ENCODE data around the gene TRPM7.
A peak's percentile ranks its signal among the peaks of the same experiment; 100 is the strongest.
"Not testable (repeated sequence)": the region's sequence is repeated elsewhere in the genome, so short reads cannot be mapped to it uniquely, and the experiment has no call there.

TRPM7 gene, protein sequence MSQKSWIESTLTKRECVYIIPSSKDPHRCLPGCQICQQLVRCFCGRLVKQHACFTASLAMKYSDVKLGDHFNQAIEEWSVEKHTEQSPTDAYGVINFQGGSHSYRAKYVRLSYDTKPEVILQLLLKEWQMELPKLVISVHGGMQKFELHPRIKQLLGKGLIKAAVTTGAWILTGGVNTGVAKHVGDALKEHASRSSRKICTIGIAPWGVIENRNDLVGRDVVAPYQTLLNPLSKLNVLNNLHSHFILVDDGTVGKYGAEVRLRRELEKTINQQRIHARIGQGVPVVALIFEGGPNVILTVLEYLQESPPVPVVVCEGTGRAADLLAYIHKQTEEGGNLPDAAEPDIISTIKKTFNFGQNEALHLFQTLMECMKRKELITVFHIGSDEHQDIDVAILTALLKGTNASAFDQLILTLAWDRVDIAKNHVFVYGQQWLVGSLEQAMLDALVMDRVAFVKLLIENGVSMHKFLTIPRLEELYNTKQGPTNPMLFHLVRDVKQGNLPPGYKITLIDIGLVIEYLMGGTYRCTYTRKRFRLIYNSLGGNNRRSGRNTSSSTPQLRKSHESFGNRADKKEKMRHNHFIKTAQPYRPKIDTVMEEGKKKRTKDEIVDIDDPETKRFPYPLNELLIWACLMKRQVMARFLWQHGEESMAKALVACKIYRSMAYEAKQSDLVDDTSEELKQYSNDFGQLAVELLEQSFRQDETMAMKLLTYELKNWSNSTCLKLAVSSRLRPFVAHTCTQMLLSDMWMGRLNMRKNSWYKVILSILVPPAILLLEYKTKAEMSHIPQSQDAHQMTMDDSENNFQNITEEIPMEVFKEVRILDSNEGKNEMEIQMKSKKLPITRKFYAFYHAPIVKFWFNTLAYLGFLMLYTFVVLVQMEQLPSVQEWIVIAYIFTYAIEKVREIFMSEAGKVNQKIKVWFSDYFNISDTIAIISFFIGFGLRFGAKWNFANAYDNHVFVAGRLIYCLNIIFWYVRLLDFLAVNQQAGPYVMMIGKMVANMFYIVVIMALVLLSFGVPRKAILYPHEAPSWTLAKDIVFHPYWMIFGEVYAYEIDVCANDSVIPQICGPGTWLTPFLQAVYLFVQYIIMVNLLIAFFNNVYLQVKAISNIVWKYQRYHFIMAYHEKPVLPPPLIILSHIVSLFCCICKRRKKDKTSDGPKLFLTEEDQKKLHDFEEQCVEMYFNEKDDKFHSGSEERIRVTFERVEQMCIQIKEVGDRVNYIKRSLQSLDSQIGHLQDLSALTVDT (N-terminal part only)

DNA sequence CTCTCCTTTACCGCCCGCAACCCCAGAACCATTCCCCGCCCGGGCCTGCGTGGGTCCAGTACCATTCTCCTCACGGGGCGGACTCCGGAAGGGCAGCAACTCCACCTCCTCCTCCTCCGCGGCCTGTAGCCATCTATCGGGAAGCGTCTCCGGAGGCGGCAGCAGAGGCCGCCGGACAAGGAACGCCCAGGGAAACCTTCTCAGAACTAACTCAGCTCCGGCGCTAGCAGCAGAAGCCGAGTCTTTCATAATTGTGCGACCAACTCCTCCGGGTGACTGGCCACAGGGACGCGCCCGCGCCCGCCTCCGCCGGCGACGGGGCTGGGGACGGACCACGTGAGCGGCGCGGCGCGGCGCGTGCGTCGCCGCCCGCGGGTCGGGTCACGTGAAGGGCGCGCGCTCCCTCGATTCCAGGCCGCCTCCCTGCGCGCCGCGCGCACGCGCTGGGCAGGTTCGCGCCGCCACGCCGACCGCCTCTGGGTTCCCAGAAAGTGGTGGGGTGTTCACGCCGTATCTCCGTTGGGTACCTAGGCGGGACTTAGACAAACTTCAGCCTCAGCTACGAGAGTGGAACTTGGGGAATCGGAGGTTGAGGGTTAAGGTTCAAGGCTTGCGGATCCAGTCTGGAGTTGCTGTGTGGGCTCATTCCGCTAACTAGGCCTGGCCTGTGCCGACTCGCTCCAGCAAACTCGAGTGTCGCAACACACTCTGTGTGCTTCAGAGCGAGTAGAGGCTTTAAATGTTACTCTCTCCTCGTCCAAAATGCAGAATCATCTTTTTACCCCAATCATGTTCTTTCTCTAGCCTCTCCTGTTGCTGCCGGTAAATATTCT is at the start of gene TRPM7:
TSS of gene TRPM7 (minus strand) at position 329 of the 833 bp plus-strand sequence. CDS start at position 65, 264 bp downstream.
- peak; percentile 88 for DNase-seq (ENCODE audit: low spot score)

DNA sequence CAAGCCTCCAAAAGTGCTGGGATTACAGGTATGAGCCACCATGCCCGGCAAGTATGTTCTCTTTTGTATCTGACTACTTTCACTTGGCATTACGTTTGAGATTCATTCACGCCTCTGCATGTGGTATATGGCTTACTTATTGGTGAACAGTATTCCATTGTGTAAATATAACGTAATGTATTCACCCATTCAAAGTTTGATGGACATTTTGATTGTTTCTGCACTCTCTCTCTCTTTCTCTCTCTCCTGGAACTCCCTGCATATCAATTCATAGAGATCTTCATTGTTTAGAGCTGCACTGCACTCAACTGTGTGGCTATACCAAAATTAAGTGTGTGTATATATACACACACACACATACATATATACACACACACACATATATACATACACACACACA is 48.6 kb upstream of the TRPM7 start:
- DNase-seq (ENCODE audit: low spot score): no peak

DNA sequence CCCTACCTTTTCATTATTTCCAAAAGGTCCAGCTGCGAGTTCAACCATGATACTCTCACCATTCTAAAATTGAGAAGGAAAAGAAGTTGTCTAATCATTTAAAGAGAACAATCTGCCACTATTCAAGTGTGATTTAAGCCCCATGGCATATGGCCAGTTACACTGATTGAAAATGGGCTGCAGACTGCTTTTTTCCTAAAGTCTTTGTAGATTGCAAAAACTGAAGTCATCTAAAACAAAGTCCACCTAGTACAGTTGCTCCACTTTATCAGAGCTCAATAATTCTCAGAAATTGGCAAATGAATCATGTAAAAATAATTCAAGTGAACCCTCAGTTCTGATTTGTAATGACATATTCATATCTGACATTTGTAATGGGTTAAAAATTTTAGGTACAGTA is 39.7 kb upstream of the TRPM7 start:
- DNase-seq (ENCODE audit: low spot score): no peak

DNA sequence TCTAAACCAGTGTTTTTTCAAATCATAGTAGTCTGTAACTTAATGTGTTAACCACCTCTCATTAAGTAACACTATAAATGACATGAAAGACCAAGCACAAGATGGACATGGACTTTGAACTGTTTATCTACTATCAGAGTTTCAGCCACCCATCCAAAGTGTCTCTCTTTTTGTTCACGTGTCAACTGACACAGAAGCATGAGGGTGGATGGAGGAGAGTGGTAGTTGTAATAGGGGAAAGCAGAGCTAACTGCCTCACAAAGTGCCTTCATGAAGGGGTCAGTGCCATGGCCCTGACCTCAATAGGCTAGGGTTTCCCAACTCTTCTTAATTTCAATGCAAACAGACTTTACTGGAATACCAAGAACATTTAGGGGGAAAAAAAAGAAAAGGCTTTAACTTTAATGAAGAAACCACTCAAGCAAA is 32.1 kb upstream of the TRPM7 start:
- DNase-seq (ENCODE audit: low spot score): peak; percentile 72

DNA sequence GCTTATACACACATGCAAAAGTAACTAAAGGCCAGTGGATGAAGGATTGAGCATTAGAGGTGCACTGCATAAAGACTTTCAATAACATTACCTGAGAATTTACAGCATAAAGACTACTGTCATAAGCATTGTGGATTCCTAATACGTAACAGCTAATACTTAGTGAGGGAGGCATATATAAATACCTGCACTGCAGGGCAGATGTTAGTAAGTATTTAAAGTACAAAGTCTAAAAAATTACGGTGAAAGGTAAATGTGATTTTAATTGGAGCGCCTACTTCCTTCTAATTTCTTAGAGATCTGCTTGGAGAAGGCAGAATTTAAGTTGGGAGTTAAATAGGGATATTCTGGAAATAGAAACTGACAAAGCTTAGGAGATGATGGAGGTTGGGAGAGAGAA is 25.4 kb upstream of the TRPM7 start:
- no peak for DNase-seq (ENCODE audit: low spot score)

DNA sequence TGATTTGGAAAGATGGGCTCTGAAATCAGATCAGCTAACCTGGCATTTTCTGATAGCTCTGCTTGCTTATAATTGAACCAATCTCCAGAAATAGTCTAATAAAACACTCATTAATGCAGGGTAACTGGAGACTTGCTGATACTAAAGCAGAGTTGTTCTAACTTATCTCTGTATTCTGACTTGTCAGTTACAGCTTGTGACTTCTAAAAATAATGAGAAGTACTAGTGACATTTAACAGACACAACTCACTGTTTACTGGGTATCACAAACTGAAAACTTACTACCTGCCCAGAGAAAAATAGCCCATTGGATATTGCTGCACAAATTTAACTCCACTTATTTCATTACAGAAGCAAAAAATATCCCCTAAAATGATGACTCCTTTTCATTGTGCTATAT is 24.0 kb upstream of the TRPM7 start:
- DNase-seq (ENCODE audit: low spot score): no peak

DNA sequence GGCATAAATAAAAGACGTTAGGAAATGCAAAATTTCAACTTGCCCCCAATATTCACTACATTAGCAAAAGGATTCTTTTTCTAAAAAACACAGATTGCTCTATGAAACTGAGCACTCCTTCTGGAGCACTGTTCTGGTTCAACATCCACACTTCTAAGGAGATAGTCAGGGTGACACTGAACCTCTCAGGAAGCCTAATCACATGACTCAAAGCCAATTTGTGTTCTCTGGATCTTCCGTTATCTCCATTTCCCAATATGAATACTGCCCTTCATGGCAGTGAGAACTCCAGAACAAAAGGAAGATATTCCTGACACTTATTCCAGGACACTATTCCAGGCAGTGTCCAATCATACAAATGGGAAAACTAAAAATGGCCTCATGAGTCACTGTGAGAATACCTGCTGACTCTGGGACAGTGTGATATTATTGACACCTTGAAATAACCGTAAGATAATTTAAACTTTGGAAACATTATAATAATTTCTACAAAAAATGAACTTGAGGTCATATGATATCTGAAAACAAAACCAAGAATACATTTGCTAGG is 21.4 kb upstream of the TRPM7 start:
- no peak for DNase-seq (ENCODE audit: low spot score)

DNA sequence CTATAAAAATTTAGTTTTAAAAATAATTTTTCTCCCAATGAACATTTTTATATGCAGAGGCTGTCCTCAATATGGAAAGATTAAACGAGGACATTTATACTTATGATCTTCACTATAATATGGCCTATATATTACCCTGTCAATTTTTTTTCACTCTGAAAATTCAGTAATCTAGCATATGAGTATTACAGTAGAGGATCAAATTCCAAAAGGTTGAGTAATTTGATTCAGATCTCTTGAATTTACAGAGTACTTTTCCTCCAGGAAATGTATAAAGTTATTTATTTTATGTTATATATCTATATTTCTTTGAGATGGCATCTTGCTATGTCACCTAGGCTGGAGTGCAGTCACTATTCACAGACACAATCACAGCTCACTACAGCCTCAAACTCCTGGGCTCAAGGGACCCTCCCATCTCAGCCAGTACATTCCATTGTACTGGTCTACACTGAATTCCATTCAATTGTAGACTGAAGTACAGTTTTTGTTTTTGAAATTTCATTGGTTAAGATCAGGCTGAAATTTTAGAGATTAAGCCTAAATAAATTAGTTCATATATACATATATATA is 16.3 kb upstream of the TRPM7 start:
- no peak for DNase-seq (ENCODE audit: low spot score)

DNA sequence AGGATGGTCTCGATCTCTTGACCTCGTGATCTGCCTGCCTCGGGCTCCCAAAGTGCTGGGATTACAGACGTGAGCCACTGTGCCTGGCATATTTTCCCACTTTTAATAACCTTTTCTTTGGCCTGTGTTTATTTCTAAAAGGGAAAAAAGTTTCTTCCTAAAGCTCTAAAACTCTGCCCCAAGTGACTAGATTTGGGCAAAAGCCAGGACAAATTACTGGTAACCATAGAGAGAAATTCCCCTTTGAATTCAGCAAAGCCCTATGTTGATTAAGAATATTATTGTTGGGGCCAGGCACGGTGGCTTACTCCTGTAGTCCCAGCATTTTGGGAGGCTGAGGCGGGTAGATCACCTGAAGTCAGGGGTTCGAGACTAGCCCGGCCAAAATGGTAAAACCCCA is 11.5 kb upstream of the TRPM7 start:
- DNase-seq (ENCODE audit: low spot score): no peak

DNA sequence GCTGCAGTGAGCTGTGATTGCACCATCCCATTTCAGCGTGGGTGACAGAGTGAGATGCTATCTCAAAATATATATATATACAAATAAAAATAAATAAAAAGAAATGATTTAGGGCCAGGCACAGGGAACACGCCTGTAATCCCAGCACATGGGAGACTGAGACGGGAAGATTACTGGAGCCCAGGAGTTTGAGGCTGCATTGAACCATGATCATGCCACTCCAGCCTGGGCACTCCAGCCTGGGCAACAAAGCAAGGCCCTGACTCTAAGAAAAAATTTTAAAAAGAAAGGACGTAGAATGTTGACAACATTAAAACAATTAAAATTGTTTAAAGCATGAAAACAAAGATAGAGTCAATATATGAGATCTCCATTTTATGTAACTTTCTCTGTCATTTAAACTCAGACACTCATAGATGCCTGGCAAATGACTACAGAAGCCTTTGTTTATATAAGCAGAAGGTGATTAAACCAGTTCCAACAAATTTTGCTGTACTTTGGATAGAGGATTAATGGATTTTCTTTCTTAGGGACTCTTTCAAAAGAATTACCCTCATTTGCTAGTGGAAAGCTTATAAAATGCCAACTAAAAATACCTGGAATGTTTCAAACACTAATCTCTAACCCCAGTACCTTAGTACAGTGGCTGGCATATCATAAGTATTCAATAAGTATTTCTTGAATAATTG is 10.7 kb upstream of the TRPM7 start:
- no peak for DNase-seq (ENCODE audit: low spot score)

DNA sequence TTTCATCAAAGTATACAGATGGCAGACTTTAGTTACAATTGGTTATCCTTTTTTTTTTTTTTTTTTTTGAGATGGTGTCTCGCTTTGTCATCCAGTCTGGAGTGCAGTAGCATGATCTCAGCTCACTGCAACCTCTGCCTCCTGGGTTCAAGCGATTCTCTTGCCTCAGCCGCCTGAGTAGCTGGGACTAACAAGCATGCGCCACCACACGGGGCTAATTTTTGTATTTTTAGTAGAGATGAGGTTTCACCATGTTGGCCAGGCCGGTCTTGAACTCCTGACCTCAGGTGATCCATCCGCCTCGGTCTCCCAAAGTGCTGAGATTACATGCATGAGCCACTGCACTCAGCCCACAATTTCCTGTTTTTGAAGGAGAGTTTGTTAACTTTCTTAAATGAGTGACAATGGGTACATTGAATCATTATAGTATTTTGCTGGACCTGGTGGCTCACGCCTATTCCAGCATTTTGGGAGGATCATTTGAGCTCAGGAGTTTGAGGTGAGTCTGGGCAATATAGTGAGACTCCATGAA is 8.1 kb upstream of the TRPM7 start:
- DNase-seq (ENCODE audit: low spot score): not testable (repeated sequence)

DNA sequence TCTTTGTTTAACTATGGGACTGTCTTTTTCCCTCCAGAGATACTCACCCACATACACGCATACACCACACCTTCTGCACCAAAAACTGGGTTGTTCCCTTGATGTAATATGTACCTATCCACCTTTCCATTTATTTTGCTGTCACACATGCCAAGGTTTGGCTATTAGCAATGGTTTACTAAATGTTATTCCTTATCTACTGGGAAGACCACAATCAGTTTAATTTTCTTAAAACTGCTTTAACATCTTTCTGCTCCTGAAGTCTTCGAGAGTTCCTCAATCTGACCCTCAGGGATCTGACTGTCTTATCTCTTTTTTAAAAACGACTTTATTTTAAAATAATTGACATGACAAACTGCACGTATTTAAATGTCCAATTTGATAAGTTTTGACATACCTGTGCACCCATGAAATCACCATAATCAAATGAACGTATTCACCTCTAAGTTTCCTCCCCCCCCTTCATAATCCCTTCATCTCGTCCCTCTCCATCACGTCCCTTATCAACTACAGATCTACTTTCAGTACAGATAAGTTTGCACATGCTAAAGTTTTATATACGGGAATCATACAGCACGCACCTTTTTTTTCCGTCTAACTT is 805 bp upstream of the TRPM7 start:
- no peak for DNase-seq (ENCODE audit: low spot score)

DNA sequence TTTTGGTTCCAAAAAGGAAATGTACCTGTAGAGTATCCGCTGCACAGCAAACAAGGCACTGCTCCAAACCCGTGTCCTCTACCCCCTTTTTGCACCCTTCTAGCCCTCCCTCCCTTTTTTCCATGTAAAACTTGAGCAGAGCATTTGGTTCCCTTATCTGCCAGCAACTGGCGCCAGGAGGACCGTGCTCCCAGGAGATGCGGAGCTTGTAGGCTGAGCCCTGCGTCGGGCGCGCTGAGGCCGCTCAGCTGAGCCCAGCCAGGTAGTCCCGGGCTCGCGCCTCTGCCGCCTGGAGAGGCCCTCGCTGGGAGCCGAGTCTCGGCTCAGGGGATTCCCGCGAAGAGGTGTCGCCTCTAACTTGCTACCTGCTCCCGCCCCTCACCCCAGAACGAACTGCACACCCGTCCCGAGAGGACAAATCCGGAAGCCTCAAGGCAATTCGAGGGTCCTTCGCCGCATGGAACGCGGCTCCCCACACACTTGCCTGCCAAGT is 575 bp downstream of the TRPM7 start:
- peak; percentile 42 for DNase-seq (ENCODE audit: low spot score)

DNA sequence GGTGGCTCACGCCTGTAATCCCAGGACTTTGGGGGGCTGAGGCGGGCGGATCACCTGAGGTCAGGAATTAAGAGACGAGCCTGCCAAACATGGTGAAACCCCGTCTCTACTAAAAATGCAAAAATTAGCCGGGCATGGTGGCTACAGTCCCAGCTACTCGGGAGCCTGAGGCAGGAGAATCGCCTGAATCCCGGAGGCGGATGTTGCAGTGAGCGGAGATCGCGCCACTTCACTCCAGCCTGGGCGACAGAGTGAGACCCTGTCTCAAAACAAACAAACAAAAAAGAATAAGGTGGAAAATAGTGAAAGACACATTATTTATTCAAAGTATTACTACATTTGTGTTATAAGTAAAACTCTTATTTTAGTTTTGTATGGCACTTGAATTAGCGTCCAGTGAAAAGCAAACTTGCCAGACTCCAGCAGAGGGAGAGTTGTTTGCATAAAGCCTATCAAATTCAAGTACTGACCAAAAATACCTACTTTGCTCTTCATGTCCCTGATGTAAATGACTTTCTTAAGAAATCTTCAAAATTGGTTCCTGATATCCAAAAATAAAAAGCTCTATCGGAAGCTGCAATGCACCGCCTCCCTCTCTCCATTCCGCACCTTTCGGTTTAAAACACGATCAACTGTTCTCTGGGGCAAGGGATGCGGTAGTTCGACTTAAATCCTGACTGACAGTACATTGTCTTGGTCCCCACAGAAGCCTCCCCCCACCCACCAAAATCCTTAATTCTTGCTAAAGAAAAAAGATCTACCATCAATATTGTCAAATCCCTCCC is 1.2 kb downstream of the TRPM7 start:
- no peak for DNase-seq (ENCODE audit: low spot score)

DNA sequence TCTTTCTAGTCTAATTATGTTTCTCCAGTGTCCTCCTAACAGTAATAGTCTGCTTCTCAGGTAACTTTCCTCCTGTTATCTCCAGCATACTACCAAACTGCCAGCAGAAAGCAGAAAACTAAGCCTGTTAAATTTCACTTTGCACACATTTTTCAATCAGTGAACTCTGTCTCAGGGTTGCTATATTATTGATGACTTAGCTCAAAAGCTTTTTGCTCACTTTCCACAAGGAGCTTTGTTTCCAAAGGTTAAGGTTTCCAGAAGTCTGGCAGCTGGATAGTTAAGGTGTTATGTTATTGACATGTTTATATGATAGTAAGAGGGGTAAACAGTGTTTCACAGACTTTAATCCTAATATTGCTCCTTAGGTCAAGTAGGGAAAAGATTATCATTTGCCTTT is 5.1 kb downstream of the TRPM7 start:
- no peak for DNase-seq (ENCODE audit: low spot score)

DNA sequence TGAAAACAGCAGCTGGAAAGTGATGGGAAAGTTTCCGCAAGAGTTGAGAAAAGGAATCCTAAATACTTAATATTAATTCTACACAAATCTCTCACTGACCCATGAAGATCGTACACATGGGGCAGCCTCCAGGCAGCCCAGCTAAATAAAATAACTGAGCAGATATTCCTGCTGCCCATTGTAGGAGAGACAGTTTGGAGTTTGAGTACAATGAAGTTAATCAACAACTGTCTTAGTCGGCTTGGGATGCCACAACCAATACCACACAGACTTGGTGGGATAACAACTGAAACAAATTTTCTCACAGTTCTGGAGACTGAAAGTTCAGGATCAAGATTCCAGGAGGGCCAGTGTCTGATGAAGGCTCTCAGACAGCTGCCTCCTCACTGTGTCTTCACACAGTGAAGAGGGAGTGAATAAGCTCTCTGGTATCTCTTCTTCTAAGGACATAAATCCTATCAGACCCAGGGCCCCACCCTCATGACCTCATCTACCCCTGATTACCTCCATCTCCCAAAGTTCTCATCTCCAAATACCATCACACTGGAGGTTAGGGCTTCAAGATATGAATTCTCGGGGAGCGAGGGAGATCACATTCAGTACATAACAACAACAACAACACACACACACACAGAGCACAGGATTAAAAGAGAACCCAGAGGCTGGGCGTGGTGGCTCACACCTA is 9.7 kb downstream of the TRPM7 start:
- DNase-seq (ENCODE audit: low spot score): no peak

DNA sequence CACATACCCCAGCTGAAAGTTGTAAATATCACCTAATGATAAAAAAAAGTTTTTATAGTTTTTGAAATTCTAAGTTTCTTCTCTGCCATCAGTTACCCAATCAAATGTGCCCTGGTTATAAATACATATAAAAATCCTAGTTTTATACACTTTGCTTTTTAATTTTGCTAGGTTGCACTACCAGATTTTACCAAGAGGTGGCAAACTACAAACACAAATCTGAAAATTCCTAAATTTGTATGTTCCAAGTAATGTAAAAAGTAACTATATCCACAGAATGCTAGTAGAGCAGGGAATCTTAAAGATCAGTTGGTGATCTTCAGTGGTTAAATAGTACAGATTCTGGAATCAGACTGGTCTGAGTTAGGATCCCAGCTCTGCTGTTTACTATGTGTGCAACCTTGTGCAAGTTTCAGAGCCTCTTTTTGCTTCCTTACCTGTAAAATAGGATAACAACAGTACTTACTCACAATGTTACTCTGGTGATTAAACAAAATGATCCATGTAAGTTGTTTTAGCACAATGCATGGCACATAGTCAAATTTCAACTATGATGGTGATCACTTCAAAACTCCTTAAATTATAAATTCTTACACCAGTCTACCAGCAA is 11.0 kb downstream of the TRPM7 start:
- DNase-seq (ENCODE audit: low spot score): no peak
